Measurements from ENCODE around the gene ADAMTSL3.

GRCh38 chr15:83610901-83611685, 42.8 kb upstream of the ADAMTSL3 start:
- TF ChIP-seq CTCF (IDR thresholded peaks at IDR 0.05; ENCODE audit: insufficient read depth, low read depth, low read length) (no peak), EZH2 (IDR thresholded peaks at IDR 0.05; ENCODE audit: insufficient read depth, low read length) (no peak)

All from astrocyte (in vitro differentiated cells and primary cell).